ENCODE measurements around the gene SLC35B3.

The SLC35B3 gene

GRCh38 chr6:8414844-8415243, 20.5 kb downstream of the SLC35B3 start:
- DNase-seq (ENCODE audit: low spot score): no peak

- peak; percentile 67 for DNase-seq (ENCODE audit: low spot score)
Observed at GRCh38 chr6:8405946-8406345, 29.4 kb downstream of the SLC35B3 start.

GRCh38 chr6:8402546-8402945, 32.8 kb downstream of the SLC35B3 start:
- no peak for DNase-seq (ENCODE audit: low spot score)

DNA sequence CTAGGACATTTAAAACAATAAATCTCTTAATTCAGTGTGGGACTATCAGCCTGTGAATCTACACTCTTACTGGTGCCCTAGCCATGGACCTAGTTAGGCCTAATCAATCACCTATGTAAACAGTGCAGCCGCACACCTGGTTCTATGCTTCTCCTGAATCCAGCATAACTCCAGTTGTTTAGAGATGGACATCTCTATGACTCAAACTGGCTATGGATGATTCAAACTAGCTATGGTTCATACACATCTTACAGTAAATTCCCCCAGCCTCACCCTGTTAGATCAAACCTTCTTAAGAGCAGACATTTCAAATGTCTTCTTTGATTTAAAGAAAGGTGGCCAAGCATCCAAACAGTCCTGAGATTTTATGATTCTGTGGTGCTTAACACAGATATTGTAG, 34.7 kb downstream of the SLC35B3 start:
- peak; percentile 5 for DNase-seq (ENCODE audit: low spot score)

GRCh38 chr6:8392569-8392968, 42.8 kb downstream of the SLC35B3 start:
- no peak for DNase-seq (ENCODE audit: low spot score)

DNA sequence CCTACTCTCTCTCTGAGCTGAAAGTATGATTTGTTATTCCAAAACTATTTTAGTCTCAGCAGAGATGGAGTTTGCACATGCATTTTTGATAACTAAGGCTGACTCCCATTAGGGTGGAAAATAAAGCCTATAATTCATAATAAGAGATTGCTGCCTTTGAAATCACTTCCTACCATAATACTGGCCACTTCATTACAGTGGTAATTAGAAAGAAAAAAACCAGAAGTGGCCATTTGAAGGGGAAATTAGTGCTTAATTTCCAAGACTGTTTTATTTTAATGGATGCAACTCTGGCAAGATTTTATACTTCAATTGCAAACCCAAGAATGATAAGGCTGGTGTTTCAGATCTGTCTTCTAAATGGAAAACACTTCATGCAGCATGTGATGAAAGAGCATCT, 43.4 kb downstream of the SLC35B3 start:
- DNase-seq (ENCODE audit: low spot score): no peak

GRCh38 chr6:8389036-8389818, 46.1 kb downstream of the SLC35B3 start:
- no peak for DNase-seq (ENCODE audit: low spot score)

DNA sequence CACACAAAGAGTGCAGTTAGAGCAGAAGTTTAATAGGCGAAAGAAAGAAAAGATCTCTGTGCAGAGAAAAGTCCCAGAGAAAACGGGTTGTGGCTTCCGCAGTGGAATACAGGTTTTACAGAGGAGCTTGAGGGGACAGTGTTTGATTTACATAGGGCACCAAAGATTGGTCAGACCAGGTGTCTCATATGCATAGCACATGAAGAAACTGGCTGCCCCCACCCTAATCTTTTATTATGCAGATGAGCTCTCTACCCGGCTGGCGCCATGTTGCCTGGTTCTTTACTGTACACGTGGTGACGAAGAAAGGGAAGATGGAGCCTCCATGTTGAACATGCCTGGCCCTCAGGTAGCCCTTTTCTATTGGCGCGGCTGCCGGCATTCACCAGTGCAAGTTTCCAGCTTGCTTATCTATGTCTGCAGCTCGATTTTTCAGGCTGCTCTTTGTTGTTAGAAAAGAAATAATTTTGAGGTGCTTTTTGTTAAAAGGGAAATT, 47.4 kb downstream of the SLC35B3 start:
- no peak for DNase-seq (ENCODE audit: low spot score)

GRCh38 chr6:8383584-8383983, 51.8 kb downstream of the SLC35B3 start:
- no peak for DNase-seq (ENCODE audit: low spot score)

GRCh38 chr6:8382434-8382833, 52.9 kb downstream of the SLC35B3 start:
- no peak for DNase-seq (ENCODE audit: low spot score)

DNA sequence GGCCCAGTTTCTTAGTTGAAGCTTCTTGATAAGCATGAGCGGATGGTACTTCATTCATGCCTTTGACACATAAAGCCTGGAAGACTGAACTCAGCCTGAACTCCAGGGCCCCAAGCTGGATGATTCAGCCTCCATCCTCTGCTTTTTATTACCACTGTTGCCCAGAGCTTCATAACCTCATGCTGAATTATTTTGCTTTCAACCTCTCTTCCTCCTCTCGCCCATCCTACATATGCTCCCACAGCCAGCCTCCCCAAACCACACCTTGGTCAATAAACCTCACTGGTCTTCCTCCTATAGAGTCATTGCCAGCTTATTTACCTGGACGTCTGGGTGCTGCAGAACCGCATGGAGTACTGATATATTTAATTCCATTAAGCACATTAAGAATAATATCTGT, 59.4 kb downstream of the SLC35B3 start:
- peak; percentile 20 for DNase-seq (ENCODE audit: low spot score)

Measured in kidney tubule cell (primary cell).